ENCODE measurements around the gene SLC4A1AP.

DNA sequence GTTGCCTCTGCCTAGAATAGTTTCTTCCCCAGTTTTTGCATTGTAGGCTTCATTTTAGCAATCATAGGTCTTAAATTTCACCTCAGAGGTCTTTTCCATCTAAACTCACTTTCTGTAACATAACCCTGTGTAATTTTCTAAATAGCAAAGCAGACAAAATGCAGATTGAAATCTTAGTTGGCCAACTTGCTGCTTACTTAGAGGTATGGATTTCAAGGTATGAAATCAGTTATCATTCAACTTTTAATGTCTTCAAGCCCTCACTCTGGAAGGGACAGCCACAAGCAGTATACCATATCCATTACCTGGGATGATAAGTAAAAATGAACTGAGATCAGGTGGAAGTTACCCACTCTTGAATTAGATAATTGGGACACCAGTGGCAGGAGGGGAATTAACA is 38.7 kb upstream of the SLC4A1AP start:
- TF ChIP-seq, protein P1, sequence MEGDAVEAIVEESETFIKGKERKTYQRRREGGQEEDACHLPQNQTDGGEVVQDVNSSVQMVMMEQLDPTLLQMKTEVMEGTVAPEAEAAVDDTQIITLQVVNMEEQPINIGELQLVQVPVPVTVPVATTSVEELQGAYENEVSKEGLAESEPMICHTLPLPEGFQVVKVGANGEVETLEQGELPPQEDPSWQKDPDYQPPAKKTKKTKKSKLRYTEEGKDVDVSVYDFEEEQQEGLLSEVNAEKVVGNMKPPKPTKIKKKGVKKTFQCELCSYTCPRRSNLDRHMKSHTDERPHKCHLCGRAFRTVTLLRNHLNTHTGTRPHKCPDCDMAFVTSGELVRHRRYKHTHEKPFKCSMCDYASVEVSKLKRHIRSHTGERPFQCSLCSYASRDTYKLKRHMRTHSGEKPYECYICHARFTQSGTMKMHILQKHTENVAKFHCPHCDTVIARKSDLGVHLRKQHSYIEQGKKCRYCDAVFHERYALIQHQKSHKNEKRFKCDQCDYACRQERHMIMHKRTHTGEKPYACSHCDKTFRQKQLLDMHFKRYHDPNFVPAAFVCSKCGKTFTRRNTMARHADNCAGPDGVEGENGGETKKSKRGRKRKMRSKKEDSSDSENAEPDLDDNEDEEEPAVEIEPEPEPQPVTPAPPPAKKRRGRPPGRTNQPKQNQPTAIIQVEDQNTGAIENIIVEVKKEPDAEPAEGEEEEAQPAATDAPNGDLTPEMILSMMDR (IDR thresholded peaks at IDR 0.05) = no peak
- no peak for TF ChIP-seq EZH2 (IDR thresholded peaks at IDR 0.05; ENCODE audit: borderline replicate concordance, insufficient read depth, low read depth, low read length, poor library complexity, severe bottlenecking)
